Thyroid gland (tissue), 4 donors: ENCODE results near the gene RPL39L.

Experiments
- CTCF ChIP-seq, 6 experiments: fragments of 200-600 bp in 3 of 6; fragments of 450-650 bp in 3 of 6; sonication (generic) in 3 of 6; IDR thresholded peaks; one replicate each; pipeline ENCODE4 v1.5.1; 2016 to 2019; ENCODE audit warnings: antibody characterized with exemption in 6 of 6, mild to moderate bottlenecking in 2 of 6, inconsistent platforms in 1 of 6, moderate library complexity in 1 of 6
- POLR2A ChIP-seq, 2 donors: fragments of 450-650 bp; IDR thresholded peaks; one replicate each; pipeline ENCODE4 v1.6.1; 2017; ENCODE audit warnings: antibody characterized with exemption in 2 of 2, mild to moderate bottlenecking in 2 of 2, moderate library complexity in 1 of 2

GRCh38 chr3:187093320-187093719, 46.0 kb downstream of the RPL39L start:
- TF ChIP-seq CTCF (IDR thresholded peaks at IDR 0.05) (no peak), POLR2A (IDR thresholded peaks at IDR 0.05) (no peak)
